NCI-H2227 (cell line): ENCODE data around the gene NHSL2.
"Not testable (repeated sequence)": the region's sequence is repeated elsewhere in the genome, so short reads cannot be mapped to it uniquely, and the experiment has no call there.

Experiments
- DNase-seq: peaks from one replicate; lab custom pipeline; 2025; ENCODE audit not compliant: unreplicated experiment; lab: John Stamatoyannopoulos, UW

The NHSL2 gene

DNA sequence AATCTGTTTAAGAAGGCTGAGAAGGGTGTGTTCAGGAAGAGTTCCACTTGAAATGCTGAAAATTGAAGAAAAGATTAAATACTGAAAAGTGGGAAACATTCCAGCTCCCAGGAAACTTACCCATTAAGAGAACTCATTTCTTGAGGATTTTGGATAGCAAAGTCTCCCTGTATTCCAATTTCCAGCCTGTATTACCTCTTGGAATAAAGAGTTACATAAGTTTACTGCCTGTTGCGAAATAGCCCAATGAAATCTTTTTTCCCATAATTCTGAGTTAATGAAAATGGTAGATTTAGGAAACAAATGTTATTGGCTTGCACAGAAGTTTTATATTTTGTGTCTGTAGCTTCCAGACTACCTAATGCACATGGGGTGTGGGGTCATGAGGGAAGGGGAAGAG, 12.0 kb downstream of the NHSL2 start:
- no peak for DNase-seq

GRCh38 chrX:71923516-71923915, 12.9 kb downstream of the NHSL2 start:
- DNase-seq: no peak

DNA sequence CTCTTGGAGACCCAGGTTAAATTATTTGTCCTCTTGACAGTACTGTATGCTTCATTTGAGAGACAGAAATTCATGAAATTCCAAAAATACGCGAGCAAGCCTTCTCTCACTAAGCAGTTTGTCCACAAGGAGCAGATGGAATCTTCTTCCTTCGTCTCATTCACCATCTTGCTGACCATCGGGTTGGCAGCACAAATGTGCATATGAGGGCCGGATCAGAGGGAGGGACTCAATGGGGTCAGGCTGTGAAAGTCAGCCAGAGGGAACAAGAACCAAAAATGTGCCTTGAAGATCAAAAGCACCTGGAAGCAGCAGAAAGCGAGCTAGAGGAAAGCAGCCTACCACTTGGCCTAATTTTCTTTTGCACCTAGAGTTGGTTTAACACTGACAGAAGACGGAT, 16.4 kb downstream of the NHSL2 start:
- no peak for DNase-seq

- DNase-seq: no peak
Measured at GRCh38 chrX:71928856-71929255, 18.2 kb downstream of the NHSL2 start.

- no peak for DNase-seq
Measured at GRCh38 chrX:71930298-71930697, 19.7 kb downstream of the NHSL2 start.

DNA sequence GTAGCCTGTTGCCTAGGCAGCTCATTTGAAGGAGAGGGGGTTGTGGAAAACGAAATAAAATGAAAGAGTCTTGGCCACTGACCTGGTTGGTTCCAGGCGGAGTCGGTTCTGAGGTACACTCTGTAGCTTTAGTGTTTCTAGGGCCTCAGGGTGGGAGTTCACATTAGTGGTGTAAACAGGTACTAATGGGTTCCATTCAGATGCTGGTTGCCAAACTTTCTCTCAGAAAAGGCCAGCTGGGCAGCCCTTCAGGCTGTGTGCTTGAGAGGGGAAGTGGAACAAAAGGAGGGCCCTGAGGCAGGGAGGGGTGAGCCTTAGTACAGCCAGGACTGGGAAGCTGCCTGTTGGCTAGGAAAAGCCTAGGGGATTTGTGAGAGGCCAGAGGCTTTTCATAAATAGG, 24.8 kb downstream of the NHSL2 start:
- DNase-seq: no peak

DNA sequence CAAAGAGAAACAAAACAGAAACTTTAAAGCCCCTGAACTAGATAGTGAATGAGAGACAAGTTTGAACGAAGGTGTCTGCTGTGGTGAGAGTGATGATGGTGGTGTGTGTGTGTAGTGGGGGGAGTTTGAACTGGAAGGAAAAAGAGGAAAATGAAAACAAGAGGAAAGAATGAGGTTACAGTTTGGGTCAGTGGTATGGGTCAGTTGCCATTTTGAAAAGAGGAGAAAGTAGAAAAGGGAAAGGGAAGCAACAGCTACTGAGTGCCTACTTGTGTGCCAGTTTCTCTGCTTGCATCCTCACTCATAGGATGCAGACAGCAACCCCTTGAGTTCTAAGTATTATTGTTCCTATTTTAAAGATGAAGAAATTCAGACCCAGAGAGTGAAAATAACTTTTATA, 26.0 kb downstream of the NHSL2 start:
- DNase-seq: no peak

- DNase-seq: no peak
Measured at GRCh38 chrX:71938371-71938770, 27.7 kb downstream of the NHSL2 start.

DNA sequence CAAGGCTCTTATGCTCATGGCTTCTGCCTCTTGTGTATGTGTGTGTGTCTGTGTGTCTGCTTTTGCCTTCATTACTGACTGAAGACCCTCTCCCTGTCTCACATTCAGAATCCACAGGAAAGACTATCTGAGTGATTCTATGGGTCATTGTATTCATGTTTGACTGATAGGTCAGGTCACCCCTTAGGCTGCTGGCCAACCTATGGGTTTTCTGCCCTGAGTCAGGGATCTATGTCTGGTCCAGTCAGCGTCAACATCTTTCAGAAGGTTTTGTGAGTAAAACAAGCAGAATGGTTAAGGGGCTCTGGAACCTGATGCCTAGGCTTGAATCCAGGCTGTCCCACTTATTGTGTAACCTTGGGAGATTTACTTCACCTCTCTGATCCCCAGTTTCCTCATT, 30.5 kb downstream of the NHSL2 start:
- no peak for DNase-seq

- DNase-seq: no peak
Measured at GRCh38 chrX:71941776-71942175, 31.1 kb downstream of the NHSL2 start.

- DNase-seq: no peak
Measured at GRCh38 chrX:71944369-71944768, 33.7 kb downstream of the NHSL2 start.

DNA sequence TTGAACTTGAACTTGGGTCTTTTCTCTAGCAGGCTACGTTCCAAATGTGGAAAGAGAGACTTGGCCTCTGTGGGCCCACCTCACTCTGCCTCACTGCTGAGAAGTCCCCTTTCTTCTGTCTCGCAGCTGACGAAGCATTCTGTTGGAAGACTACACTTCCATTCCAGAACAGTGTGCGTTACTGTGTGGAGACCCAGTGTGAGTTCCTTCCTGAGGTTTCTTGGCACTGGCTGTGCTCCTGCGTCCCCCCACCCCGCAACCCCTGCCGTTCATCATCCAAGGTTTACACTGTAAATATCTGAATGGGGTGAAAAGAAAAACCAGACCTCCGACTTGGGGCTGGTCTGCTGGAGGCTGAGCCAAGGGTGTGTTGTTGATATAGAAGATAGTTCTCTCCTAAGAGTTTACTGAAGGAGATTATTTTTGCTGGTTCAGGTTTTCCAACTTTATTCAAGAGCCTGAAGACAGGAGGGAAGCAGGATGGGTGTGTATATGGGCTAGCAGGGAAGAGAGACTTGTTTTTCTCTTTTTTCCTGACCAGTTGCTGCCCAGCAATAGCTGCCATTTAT, 34.7 kb downstream of the NHSL2 start:
- DNase-seq: no peak

- no peak for DNase-seq
Measured at GRCh38 chrX:71949363-71949762, 38.7 kb downstream of the NHSL2 start.

DNA sequence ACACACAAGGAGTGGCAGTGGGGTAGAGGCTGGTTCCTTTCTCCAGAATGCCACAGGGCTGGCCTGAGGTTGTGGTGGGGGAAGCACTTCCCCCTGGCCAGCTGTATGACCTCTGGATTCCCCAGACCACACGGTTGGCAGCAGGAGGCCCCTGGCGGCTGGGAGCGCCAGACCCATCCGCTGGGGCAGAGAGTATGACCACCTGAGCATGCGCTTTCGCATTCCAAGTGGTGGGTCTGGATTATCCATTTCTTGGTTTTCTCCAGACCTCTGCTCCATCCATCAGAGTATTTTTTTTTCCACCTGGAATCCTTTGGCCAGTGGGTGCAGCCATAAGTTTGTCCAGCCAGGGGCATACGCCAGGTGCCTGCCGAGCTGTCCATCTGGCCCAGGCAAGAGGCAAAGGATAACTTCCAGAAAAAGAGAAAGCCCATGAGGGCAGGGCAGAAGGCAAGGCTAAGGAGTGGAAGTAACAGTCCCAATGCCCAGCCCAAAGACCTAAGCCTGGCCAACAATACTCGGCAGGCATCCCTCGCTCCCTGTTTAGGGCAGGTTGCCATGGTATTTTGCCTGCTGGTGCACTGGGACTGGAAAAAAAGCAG, 39.3 kb downstream of the NHSL2 start:
- no peak for DNase-seq

- DNase-seq: no peak
Measured at GRCh38 chrX:71953391-71953790, 42.7 kb downstream of the NHSL2 start.

GRCh38 chrX:71953946-71954345, 43.3 kb downstream of the NHSL2 start:
- no peak for DNase-seq

DNA sequence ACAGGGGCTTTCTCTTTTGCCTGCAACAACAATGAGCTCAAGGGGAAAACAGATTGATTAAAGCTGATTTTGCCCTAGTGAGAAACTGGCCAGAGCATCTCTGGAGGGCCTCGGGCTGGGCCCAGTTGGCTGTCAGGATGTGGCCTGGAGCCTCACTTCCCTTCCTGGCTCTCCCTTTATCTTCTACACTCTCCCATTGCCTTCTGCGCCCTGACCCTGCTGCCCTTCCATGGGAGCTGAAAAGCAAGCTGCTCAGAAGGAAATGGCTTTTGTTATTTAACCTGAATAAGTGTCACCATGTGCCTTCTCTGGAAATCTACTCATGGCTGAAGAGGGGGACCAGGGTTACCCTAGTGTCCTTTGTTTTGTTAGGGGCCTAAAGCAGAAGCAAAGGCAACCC, 43.8 kb downstream of the NHSL2 start:
- no peak for DNase-seq

- no peak for DNase-seq
Measured at GRCh38 chrX:71955530-71956120, 45.0 kb downstream of the NHSL2 start.

GRCh38 chrX:71958281-71958675, 47.6 kb downstream of the NHSL2 start:
- DNase-seq: no peak

DNA sequence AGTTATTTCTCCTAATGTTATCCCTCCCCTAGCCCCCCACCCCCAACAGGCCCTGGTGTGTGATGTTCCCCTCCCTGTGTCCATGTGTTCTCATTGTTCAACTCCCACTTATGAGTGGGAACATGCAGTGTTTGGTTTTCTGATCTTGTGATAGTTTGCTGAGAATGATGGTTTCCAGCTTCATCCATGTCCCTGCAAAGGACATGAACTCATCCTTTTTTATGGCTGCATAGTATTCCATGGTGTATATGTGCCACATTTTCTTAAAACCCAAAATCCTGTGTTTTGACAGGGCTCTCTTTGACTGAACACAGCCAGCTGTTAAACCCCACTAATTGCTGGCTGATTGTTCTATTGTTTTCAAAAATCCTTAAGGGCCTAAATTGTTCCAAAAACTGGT, 53.5 kb downstream of the NHSL2 start:
- not testable (repeated sequence) for DNase-seq

- DNase-seq: no peak
Measured at GRCh38 chrX:71974916-71975315, 64.3 kb downstream of the NHSL2 start.

DNA sequence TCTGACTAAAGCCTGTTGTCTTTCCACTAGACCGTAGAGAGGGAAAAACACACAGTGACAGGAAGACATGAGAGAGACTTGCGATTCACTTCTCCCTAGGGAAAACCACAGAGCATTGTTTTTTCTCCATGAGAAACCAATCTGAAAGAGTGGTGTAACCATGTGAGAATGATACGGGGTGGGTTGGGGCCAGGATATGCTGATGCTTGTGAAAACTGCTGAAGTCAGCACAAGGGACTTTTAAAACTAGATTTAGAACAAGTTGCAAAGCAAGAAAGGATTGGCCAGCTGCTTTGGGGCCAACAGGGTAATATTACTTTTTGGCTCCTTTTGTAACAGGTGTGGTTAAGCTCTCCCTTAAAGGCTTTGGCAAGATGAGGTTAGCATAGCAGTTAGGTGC, 66.1 kb downstream of the NHSL2 start:
- no peak for DNase-seq

- no peak for DNase-seq
Measured at GRCh38 chrX:71978164-71978563, 67.5 kb downstream of the NHSL2 start.
